HEK293 (cell line): Measurements from ENCODE around the gene IGSF21.

Source experiments
- CTCF ChIA-PET: fragments of 350-600 bp; formaldehyde crosslinking; extraction: SDS; loops from one replicate; lab custom pipeline; 2021; ENCODE audit warnings: antibody characterized with exemption; lab: Yijun Ruan, JAX
- POLR2A ChIA-PET: fragments of 300-600 bp; formaldehyde crosslinking; extraction: SDS; loops from one replicate; lab custom pipeline; 2020; ENCODE audit warnings: antibody characterized with exemption, inconsistent platforms; lab: Yijun Ruan, JAX
- H3K27ac ChIP-seq: fragments of 200-500 bp; sonication (Bioruptor generic); 2 replicates; pipeline ENCODE4 v1.5.1; 2014; ENCODE audit warnings: low read depth, low read length, control low read depth, inconsistent platforms; ENCODE audit errors: extremely low read depth
- H3K36me3 ChIP-seq, 2 experiments: fragments of 200-500 bp in 1 of 2; sonication (Bioruptor generic) in 1 of 2; 1 replicate in 1 of 2; 2 replicates in 1 of 2; pipeline ENCODE4 v1.5.1; 2014 to 2017; ENCODE audit warnings: inconsistent platforms in 2 of 2, low read length in 2 of 2; ENCODE audit not compliant: control insufficient read depth in 2 of 2, insufficient read depth in 1 of 2
- H3K4me1 ChIP-seq: fragments of 200-500 bp; sonication (Bioruptor generic); 2 replicates; pipeline ENCODE4 v1.5.1; 2014; ENCODE audit warnings: mild to moderate bottlenecking, low read length, inconsistent platforms; ENCODE audit not compliant: control insufficient read depth, insufficient read depth
- H3K4me3 ChIP-seq: 2 replicates; pipeline ENCODE4 v1.5.1; 2011; ENCODE audit warnings: low read depth, mild to moderate bottlenecking, control low read depth, low read length, moderate library complexity
- H3K9me3 ChIP-seq: fragments of 200-500 bp; sonication (Bioruptor generic); 2 replicates; pipeline ENCODE4 v1.5.1; 2014; ENCODE audit warnings: low read depth, low read length, inconsistent platforms; ENCODE audit not compliant: control insufficient read depth, insufficient read depth
- OSR2 ChIP-seq: fragments of 450-650 bp; formaldehyde crosslinking; IDR thresholded peaks from 2 replicates; pipeline ENCODE4 v1.5.1; 2016; ENCODE audit warnings: missing biosample characterization, missing genetic modification characterization
- ZIC2 ChIP-seq: fragments of 450-650 bp; formaldehyde crosslinking; IDR thresholded peaks from 2 replicates; pipeline ENCODE4 v1.5.1; 2016; ENCODE audit warnings: missing biosample characterization, missing genetic modification characterization
- ZNF10 ChIP-seq: fragments of 450-650 bp; formaldehyde crosslinking; IDR thresholded peaks from 2 replicates; pipeline ENCODE4 v1.5.1; 2017; ENCODE audit warnings: missing biosample characterization, missing genetic modification characterization
- ZNF184 ChIP-seq: fragments of 450-650 bp; IDR thresholded peaks from 2 replicates; pipeline ENCODE4 v1.5.1; 2018; ENCODE audit warnings: missing biosample characterization, mild to moderate bottlenecking, missing genetic modification characterization
- ZNF211 ChIP-seq: fragments of 450-650 bp; formaldehyde crosslinking; IDR thresholded peaks from 2 replicates; pipeline ENCODE4 v1.5.1; 2016; ENCODE audit warnings: low read depth, missing biosample characterization, missing genetic modification characterization
- ZNF223 ChIP-seq: fragments of 450-650 bp; formaldehyde crosslinking; IDR thresholded peaks from 2 replicates; pipeline ENCODE4 v1.5.1; 2016; ENCODE audit warnings: missing biosample characterization, missing genetic modification characterization
- ZNF239 ChIP-seq: fragments of 450-650 bp; formaldehyde crosslinking; IDR thresholded peaks from 2 replicates; pipeline ENCODE4 v1.5.1; 2016; ENCODE audit warnings: missing biosample characterization, missing genetic modification characterization
- ZNF292 ChIP-seq: fragments of 450-650 bp; formaldehyde crosslinking; IDR thresholded peaks from 2 replicates; pipeline ENCODE4 v1.5.1; 2016; ENCODE audit warnings: low read depth, missing biosample characterization, missing genetic modification characterization, borderline replicate concordance
- ZNF629 ChIP-seq: fragments of 450-650 bp; formaldehyde crosslinking; IDR thresholded peaks from 2 replicates; pipeline ENCODE4 v1.5.1; 2017; ENCODE audit warnings: missing biosample characterization, missing genetic modification characterization
- ZNF677 ChIP-seq: fragments of 450-650 bp; IDR thresholded peaks from 2 replicates; pipeline ENCODE4 v1.5.0; 2018; ENCODE audit warnings: missing biosample characterization, mild to moderate bottlenecking, missing genetic modification characterization, moderate library complexity
- ZNF768 ChIP-seq: fragments of 450-650 bp; formaldehyde crosslinking; IDR thresholded peaks from 2 replicates; pipeline ENCODE4 v1.5.1; 2018; ENCODE audit warnings: missing biosample characterization, mild to moderate bottlenecking, missing genetic modification characterization
- TF ChIP-seq, protein P1 (sequence below): fragments of 450-650 bp; formaldehyde crosslinking; IDR thresholded peaks from 2 replicates; pipeline ENCODE4 v1.5.1; 2016; ENCODE audit warnings: missing biosample characterization, missing genetic modification characterization
- TF ChIP-seq, protein P2 (sequence below): fragments of 450-650 bp; formaldehyde crosslinking; IDR thresholded peaks from 2 replicates; pipeline ENCODE4 v1.5.1; 2016; ENCODE audit warnings: missing biosample characterization, missing genetic modification characterization
- TF ChIP-seq, protein P3 (sequence below): fragments of 450-650 bp; formaldehyde crosslinking; IDR thresholded peaks from 2 replicates; pipeline ENCODE4 v1.5.1; 2016; ENCODE audit warnings: missing biosample characterization, missing genetic modification characterization

The IGSF21 gene

DNA sequence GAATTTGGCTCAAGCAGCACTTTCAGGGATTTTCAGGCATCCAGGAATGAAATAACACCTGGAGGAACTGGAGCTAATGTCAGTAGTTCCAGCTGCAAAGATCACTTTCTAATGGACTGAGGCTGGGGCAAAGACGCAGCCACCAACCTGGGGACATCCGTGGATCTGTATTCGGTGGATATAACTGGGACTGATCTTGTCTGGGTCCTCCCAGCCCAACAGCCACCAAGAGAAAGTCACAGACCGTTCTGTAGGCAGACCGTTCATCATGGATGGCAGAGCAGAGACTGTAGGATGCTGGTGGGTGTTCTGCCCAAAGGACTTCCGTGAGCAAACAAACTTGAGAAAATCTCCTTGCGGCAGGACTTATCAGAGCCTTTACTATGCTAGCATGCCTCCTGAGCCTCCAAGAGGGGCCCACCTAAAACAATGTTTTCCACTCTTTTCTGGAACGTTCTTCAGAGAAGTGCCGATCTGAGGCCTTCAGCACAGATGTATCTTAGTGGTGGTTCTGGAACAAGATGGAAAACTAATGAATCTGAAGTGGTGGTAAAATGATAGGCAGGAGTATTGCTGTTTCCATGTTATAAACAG lies 287.1 kb downstream of the IGSF21 start:
- Histone ChIP-seq H3K4me3 (no peak overlapping the region), H3K36me3 (no peaks in the 10 kb centered on the region), H3K4me1 (no peaks in the 10 kb centered on the region), H3K9me3 (no peaks in the 10 kb centered on the region), H3K27ac (no peak overlapping the region)
- ChIA-PET POLR2A (no interaction called here), CTCF (interaction anchor here (0.6 to 1.3 kb wide), 2 partner anchors 187 to 189 kb away, joined by 3 to 4 read pairs; no protein-coding TSS in a partner anchor)
- TF ChIP-seq ZIC2 (tag by site-specific recombination), result no peak
- peak; percentile 98 for TF ChIP-seq ZNF677 (tag by site-specific recombination)
- peak; percentile 99 for TF ChIP-seq ZNF239 (tag by site-specific recombination)
- TF ChIP-seq ZNF768 (tag by site-specific recombination), result no peak

DNA sequence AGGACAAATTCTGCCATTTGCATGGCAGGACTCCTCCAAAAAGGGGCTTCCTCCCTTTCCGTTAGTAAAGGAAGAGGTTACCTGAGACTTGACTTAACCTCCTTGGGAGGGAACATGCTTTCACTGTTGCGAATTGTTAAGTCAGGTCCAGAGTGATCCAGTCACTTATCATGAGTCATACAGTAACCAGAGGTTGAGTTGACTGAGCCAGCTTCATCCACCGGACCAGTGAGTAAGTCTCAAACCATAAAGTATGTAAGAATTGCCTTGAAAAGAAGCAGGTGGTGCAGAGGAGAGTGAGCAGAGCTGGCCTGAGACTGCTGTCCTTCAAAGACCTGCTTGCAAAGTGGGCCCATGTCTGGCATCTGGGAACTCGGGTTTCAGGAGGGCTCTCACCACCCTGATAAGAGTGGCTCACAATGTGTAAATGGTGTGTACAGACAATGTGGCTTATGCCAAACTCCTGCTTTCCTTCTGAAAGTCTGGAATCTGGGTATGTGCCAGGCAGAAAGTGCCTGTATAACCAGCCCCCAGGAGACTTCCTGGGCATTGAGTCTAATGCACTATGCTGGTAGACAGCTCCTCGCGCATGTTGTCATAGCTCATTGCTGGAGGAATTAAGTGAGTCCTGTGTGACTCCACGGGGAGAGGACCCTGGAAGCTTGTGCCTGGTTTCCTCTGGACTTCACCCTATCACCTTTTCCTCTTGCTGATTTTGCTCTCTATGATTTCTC lies 288.8 kb downstream of the IGSF21 start:
- TF ChIP-seq, protein P1, sequence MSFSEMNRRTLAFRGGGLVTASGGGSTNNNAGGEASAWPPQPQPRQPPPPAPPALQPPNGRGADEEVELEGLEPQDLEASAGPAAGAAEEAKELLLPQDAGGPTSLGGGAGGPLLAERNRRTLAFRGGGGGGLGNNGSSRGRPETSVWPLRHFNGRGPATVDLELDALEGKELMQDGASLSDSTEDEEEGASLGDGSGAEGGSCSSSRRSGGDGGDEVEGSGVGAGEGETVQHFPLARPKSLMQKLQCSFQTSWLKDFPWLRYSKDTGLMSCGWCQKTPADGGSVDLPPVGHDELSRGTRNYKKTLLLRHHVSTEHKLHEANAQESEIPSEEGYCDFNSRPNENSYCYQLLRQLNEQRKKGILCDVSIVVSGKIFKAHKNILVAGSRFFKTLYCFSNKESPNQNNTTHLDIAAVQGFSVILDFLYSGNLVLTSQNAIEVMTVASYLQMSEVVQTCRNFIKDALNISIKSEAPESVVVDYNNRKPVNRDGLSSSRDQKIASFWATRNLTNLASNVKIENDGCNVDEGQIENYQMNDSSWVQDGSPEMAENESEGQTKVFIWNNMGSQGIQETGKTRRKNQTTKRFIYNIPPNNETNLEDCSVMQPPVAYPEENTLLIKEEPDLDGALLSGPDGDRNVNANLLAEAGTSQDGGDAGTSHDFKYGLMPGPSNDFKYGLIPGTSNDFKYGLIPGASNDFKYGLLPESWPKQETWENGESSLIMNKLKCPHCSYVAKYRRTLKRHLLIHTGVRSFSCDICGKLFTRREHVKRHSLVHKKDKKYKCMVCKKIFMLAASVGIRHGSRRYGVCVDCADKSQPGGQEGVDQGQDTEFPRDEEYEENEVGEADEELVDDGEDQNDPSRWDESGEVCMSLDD (tag by site-specific recombination), result no peak
- TF ChIP-seq, protein P2, sequence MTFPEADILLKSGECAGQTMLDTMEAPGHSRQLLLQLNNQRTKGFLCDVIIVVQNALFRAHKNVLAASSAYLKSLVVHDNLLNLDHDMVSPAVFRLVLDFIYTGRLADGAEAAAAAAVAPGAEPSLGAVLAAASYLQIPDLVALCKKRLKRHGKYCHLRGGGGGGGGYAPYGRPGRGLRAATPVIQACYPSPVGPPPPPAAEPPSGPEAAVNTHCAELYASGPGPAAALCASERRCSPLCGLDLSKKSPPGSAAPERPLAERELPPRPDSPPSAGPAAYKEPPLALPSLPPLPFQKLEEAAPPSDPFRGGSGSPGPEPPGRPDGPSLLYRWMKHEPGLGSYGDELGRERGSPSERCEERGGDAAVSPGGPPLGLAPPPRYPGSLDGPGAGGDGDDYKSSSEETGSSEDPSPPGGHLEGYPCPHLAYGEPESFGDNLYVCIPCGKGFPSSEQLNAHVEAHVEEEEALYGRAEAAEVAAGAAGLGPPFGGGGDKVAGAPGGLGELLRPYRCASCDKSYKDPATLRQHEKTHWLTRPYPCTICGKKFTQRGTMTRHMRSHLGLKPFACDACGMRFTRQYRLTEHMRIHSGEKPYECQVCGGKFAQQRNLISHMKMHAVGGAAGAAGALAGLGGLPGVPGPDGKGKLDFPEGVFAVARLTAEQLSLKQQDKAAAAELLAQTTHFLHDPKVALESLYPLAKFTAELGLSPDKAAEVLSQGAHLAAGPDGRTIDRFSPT (tag by site-specific recombination), result no peak
- no peak for TF ChIP-seq ZNF184 (tag by site-specific recombination)
- H3K9me3 ChIP-seq, result no peaks in the 10 kb centered on the region
- no peak overlapping the region for H3K4me3 ChIP-seq
- ChIA-PET POLR2A (no interaction called here), CTCF (interaction anchor here (1.2 to 1.6 kb wide), 2 partner anchors 22 to 179 kb away, joined by 3 to 4 read pairs; no protein-coding TSS in a partner anchor)
- no peaks in the 10 kb centered on the region for H3K4me1 ChIP-seq
- no peaks in the 10 kb centered on the region for H3K36me3 ChIP-seq
- no peak overlapping the region for H3K27ac ChIP-seq

DNA sequence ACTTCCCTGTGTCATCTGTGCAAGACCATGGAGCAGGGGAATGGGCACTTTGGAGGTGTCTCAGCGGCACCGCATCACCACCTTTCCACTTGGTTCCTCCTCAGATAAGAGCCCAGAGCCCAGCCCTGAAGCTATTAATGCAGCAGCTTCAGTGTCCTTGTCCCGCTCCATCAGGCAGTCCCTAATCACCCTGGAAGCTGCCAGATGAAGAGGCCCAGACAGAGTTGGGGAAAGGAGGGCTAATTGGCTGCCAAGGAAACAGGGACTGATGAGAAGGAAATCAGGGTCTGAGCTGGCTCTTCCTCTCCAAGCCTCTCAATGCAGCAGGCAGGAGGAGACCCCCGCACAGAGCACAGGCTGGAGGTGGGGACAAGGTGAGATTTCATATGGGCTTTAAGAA lies 290.0 kb downstream of the IGSF21 start:
- no peak overlapping the region for H3K27ac ChIP-seq
- POLR2A ChIA-PET, result no interaction called here
- CTCF ChIA-PET, result interaction anchor here (1.2 to 1.6 kb wide), 2 partner anchors 23 to 178 kb away, joined by 3 to 4 read pairs; no protein-coding TSS in a partner anchor

More for the DNA sequence above, 290.0 kb downstream of the IGSF21 start:
- H3K4me1 ChIP-seq, result no peaks in the 10 kb centered on the region
- H3K9me3 ChIP-seq, result no peaks in the 10 kb centered on the region
- no peaks in the 10 kb centered on the region for H3K36me3 ChIP-seq
- no peak overlapping the region for H3K4me3 ChIP-seq
- TF ChIP-seq OSR2 (no peak), ZNF292 (tag by site-specific recombination) (no peak), ZNF629 (tag by site-specific recombination) (no peak), ZNF211 (tag by site-specific recombination) (no peak), ZNF223 (tag by site-specific recombination) (no peak), ZNF10 (no peak)
- TF ChIP-seq, protein P3, sequence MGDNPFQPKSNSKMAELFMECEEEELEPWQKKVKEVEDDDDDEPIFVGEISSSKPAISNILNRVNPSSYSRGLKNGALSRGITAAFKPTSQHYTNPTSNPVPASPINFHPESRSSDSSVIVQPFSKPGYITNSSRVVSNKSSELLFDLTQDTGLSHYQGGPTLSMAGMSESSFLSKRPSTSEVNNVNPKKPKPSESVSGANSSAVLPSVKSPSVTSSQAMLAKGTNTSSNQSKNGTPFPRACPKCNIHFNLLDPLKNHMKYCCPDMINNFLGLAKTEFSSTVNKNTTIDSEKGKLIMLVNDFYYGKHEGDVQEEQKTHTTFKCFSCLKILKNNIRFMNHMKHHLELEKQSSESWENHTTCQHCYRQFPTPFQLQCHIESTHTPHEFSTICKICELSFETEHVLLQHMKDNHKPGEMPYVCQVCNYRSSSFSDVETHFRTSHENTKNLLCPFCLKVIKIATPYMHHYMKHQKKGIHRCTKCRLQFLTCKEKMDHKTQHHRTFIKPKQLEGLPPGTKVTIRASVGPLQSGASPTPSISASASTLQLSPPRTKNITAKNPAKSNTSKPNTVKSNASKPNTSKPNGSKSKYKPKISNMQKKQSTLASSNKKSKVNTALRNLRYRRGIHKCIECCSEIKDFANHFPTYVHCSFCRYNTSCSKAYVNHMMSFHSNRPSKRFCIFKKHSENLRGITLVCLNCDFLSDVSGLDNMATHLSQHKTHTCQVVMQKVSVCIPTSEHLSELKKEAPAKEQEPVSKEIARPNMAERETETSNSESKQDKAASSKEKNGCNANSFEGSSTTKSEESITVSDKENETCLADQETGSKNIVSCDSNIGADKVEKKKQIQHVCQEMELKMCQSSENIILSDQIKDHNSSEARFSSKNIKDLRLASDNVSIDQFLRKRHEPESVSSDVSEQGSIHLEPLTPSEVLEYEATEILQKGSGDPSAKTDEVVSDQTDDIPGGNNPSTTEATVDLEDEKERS, result no peak
